ENCODE data around the gene CADPS2. TPM values are rescaled to one million over a fixed set of nuclear protein-coding genes. Genes with fewer than 3 reads are reported as not detected.

The CADPS2 gene
- polyA plus RNA-seq, 1 donor (not counting 4 experiments of a cell fraction or from before 2014, with no cell fraction given) = 0.35 TPM

GRCh38 chr7:122552769-122553168 lies 333.5 kb downstream of the CADPS2 start:
- Histone ChIP-seq H3K9me3 (ENCODE audit: control insufficient read depth, low read depth, low read length) (no peaks in the 10 kb centered on the region), H3K79me2 (ENCODE audit: control insufficient read depth, insufficient read depth, low read length) (no peaks in the 10 kb centered on the region), H3K36me3 (ENCODE audit: control insufficient read depth in 2 of 2, extremely low read depth in 1 of 2, insufficient read depth in 2 of 2, low read length in 2 of 2) (no peaks in the 10 kb centered on the region), H3K9ac (ENCODE audit: control insufficient read depth, extremely low read depth, insufficient read depth, low read length) (no peak overlapping the region), H3K27me3 (ENCODE audit: control insufficient read depth, extremely low read depth, insufficient read depth, low read length) (no peaks in the 10 kb centered on the region), H3K4me3 (ENCODE audit: control insufficient read depth in 2 of 3, extremely low read depth in 1 of 3, insufficient read depth in 2 of 3, low read depth in 1 of 3, low read length in 3 of 3) (no peak overlapping the region), H4K20me1 (ENCODE audit: control insufficient read depth, extremely low read depth, insufficient read depth, low read length) (no peaks in the 10 kb centered on the region), H3K27ac (ENCODE audit: control insufficient read depth, insufficient read depth, low read length) (no peak overlapping the region), H2AFZ (ENCODE audit: control insufficient read depth, low read length) (no peak overlapping the region), H3K9me1 (ENCODE audit: control insufficient read depth, extremely low read depth, insufficient read depth, low read length) (no peaks in the 10 kb centered on the region), H3K4me2 (ENCODE audit: control insufficient read depth, extremely low read depth, insufficient read depth, low read depth, low read length) (no peak overlapping the region), H3K4me1 (ENCODE audit: control insufficient read depth, extremely low read depth, insufficient read depth, low read length) (no peaks in the 10 kb centered on the region)
- DNase-seq (ENCODE audit: low read depth, low spot score) = no peak
- TF ChIP-seq CTCF (optimal IDR thresholded peaks at IDR 0.05 in 1 of 3, IDR thresholded peaks at IDR 0.05 in 1 of 3, conservative IDR thresholded peaks at IDR 0.05 in 1 of 3; ENCODE audit: extremely low read depth in 1 of 3, insufficient read depth in 2 of 3, low read length in 3 of 3) (no peak), EZH2 (IDR thresholded peaks at IDR 0.05; ENCODE audit: low read length) (no peak)
- dilution Hi-C loops (cut with MboI; ENCODE audit: extremely low pct_ligation_motif_present, low sequenced_read_pairs) = no loop called here
- no peak for FAIRE-seq

- DNase-seq (ENCODE audit: low read depth, low spot score) (no peak), FAIRE-seq (no peak)
- Histone ChIP-seq H3K27ac (ENCODE audit: control insufficient read depth, insufficient read depth, low read length) (no peak overlapping the region), H3K36me3 (ENCODE audit: control insufficient read depth in 2 of 2, extremely low read depth in 1 of 2, insufficient read depth in 2 of 2, low read length in 2 of 2) (no peaks in the 10 kb centered on the region), H3K79me2 (ENCODE audit: control insufficient read depth, insufficient read depth, low read length) (no peaks in the 10 kb centered on the region), H3K9me3 (ENCODE audit: control insufficient read depth, low read depth, low read length) (no peaks in the 10 kb centered on the region), H3K27me3 (ENCODE audit: control insufficient read depth, extremely low read depth, insufficient read depth, low read length) (no peaks in the 10 kb centered on the region), H3K4me3 (ENCODE audit: control insufficient read depth in 2 of 3, extremely low read depth in 1 of 3, insufficient read depth in 2 of 3, low read depth in 1 of 3, low read length in 3 of 3) (no peak overlapping the region), H4K20me1 (ENCODE audit: control insufficient read depth, extremely low read depth, insufficient read depth, low read length) (no peaks in the 10 kb centered on the region), H3K4me2 (ENCODE audit: control insufficient read depth, extremely low read depth, insufficient read depth, low read depth, low read length) (no peak overlapping the region), H3K9ac (ENCODE audit: control insufficient read depth, extremely low read depth, insufficient read depth, low read length) (no peak overlapping the region), H3K9me1 (ENCODE audit: control insufficient read depth, extremely low read depth, insufficient read depth, low read length) (no peaks in the 10 kb centered on the region), H3K4me1 (ENCODE audit: control insufficient read depth, extremely low read depth, insufficient read depth, low read length) (no peaks in the 10 kb centered on the region), H2AFZ (ENCODE audit: control insufficient read depth, low read length) (no peak overlapping the region)
- no peak for TF ChIP-seq EZH2 (IDR thresholded peaks at IDR 0.05; ENCODE audit: low read length)
- TF ChIP-seq CTCF (optimal IDR thresholded peaks at IDR 0.05 in 1 of 3, IDR thresholded peaks at IDR 0.05 in 1 of 3, conservative IDR thresholded peaks at IDR 0.05 in 1 of 3; ENCODE audit: extremely low read depth in 1 of 3, insufficient read depth in 2 of 3, low read length in 3 of 3) = peak in 1 of 3 experiments; percentile 8
- dilution Hi-C loops (cut with MboI; ENCODE audit: extremely low pct_ligation_motif_present, low sequenced_read_pairs) = no loop called here
Observed at GRCh38 chr7:122550545-122550944, 335.7 kb downstream of the CADPS2 start.

Measured in keratinocyte (primary cell).